ENCODE measurements around the gene EPB41L4B.
A peak's percentile ranks its signal among the peaks of the same experiment; 100 is the strongest.

EPB41L4B gene

GRCh38 chr9:109320331-109320741, 523 bp downstream of the EPB41L4B start:
- no peak for TF ChIP-seq CTCF (IDR thresholded peaks at IDR 0.05; ENCODE audit: borderline replicate concordance, insufficient read depth, low read depth, low read length)
- peak overlapping the region; percentile 44 for H3K4me3 ChIP-seq (ENCODE audit: low read depth, low read length)

- peak overlapping the region; percentile 44 for H3K4me3 ChIP-seq (ENCODE audit: low read depth, low read length)
- no peak for TF ChIP-seq CTCF (IDR thresholded peaks at IDR 0.05; ENCODE audit: borderline replicate concordance, insufficient read depth, low read depth, low read length)
Observed at GRCh38 chr9:109319626-109320241, 1.1 kb downstream of the EPB41L4B start.

GRCh38 chr9:109319017-109319625, 1.7 kb downstream of the EPB41L4B start:
- H3K4me3 ChIP-seq (ENCODE audit: low read depth, low read length): peak overlapping the region; percentile 44
- no peak for TF ChIP-seq CTCF (IDR thresholded peaks at IDR 0.05; ENCODE audit: borderline replicate concordance, insufficient read depth, low read depth, low read length)

- H3K4me3 ChIP-seq (ENCODE audit: low read depth, low read length): no peak overlapping the region
- TF ChIP-seq CTCF (IDR thresholded peaks at IDR 0.05; ENCODE audit: borderline replicate concordance, insufficient read depth, low read depth, low read length): no peak
Observed at GRCh38 chr9:109317979-109318741, 2.7 kb downstream of the EPB41L4B start.

GRCh38 chr9:109317311-109317978, 3.4 kb downstream of the EPB41L4B start:
- TF ChIP-seq CTCF (IDR thresholded peaks at IDR 0.05; ENCODE audit: borderline replicate concordance, insufficient read depth, low read depth, low read length): no peak
- H3K4me3 ChIP-seq (ENCODE audit: low read depth, low read length): no peak overlapping the region

GRCh38 chr9:109316207-109316640, 4.6 kb downstream of the EPB41L4B start:
- TF ChIP-seq CTCF (IDR thresholded peaks at IDR 0.05; ENCODE audit: borderline replicate concordance, insufficient read depth, low read depth, low read length): no peak
- H3K4me3 ChIP-seq (ENCODE audit: low read depth, low read length): no peak overlapping the region

Data from GM12875 (cell line).